Ishikawa (cell line): Measurements from ENCODE around the gene DCC.

ENCODE experiments used
- CEBPB ChIP-seq: IDR thresholded peaks from 2 replicates; pipeline ENCODE4 v1.6.1; 2012
- CREB1 ChIP-seq: IDR thresholded peaks from 2 replicates; pipeline ENCODE4 v1.6.1; 2012; ENCODE audit warnings: low read depth
- EGR1 ChIP-seq: IDR thresholded peaks from 2 replicates; pipeline ENCODE4 v1.6.1; 2012
- EP300 ChIP-seq: IDR thresholded peaks from 2 replicates; pipeline ENCODE4 v1.6.1; 2012; ENCODE audit warnings: borderline replicate concordance
- FOXM1 ChIP-seq: IDR thresholded peaks from 2 replicates; pipeline ENCODE4 v1.6.1; 2012; ENCODE audit warnings: low read depth, borderline replicate concordance
- NFIC ChIP-seq: IDR thresholded peaks from 2 replicates; pipeline ENCODE4 v1.6.1; 2012
- RAD21 ChIP-seq: IDR thresholded peaks from 2 replicates; pipeline ENCODE4 v1.6.1; 2012; ENCODE audit warnings: low read depth
- TAF1 ChIP-seq: IDR thresholded peaks from 2 replicates; pipeline ENCODE4 v1.6.1; 2012; ENCODE audit warnings: low read depth, mild to moderate bottlenecking
- TCF12 ChIP-seq: IDR thresholded peaks from 2 replicates; pipeline ENCODE4 v1.6.1; 2012; ENCODE audit warnings: low read depth
- TEAD4 ChIP-seq: IDR thresholded peaks from 2 replicates; pipeline ENCODE4 v1.6.1; 2012
- USF1 ChIP-seq: IDR thresholded peaks from 2 replicates; pipeline ENCODE4 v1.6.1; 2012
- YY1 ChIP-seq: IDR thresholded peaks from 2 replicates; pipeline ENCODE4 v1.6.1; 2012; ENCODE audit warnings: low read depth
- ZBTB7A ChIP-seq: IDR thresholded peaks from 2 replicates; pipeline ENCODE4 v1.6.1; 2012; ENCODE audit warnings: low read depth
- TF ChIP-seq, protein P1 (sequence below): IDR thresholded peaks from 2 replicates; pipeline ENCODE4 v1.6.1; 2012
- TF ChIP-seq, protein P2 (sequence below): IDR thresholded peaks from 2 replicates; pipeline ENCODE4 v1.6.1; 2012; ENCODE audit warnings: low read depth, mild to moderate bottlenecking

DCC gene

DNA sequence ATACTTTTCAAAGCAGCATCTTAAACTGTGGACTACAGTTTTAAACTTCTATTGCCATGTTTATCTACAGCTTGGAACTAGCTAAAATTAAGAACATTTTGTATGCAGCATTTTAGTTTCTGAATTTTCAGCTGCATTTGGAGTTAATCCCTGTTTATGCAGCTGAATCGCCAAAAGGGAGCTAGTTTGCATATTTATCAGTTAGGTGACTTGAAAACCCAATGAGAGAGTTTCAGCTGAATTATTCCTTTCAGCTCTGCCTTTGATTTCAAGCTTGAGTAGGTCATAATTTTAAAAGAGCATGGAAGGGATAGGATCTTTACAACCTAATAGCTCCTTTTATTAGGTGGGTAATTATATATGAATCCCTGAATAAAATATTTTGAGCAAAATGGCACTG lies 1191.9 kb downstream of the DCC start:
- TF ChIP-seq FOXM1 (no peak), TAF1 (no peak), EGR1 (no peak), EP300 (no peak), TCF12 (no peak), CEBPB (no peak), NFIC (no peak), YY1 (no peak), RAD21 (no peak), USF1 (no peak), CREB1 (no peak)
- TF ChIP-seq, protein P1, sequence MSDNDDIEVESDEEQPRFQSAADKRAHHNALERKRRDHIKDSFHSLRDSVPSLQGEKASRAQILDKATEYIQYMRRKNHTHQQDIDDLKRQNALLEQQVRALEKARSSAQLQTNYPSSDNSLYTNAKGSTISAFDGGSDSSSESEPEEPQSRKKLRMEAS, result no peak
- TF ChIP-seq, protein P2, sequence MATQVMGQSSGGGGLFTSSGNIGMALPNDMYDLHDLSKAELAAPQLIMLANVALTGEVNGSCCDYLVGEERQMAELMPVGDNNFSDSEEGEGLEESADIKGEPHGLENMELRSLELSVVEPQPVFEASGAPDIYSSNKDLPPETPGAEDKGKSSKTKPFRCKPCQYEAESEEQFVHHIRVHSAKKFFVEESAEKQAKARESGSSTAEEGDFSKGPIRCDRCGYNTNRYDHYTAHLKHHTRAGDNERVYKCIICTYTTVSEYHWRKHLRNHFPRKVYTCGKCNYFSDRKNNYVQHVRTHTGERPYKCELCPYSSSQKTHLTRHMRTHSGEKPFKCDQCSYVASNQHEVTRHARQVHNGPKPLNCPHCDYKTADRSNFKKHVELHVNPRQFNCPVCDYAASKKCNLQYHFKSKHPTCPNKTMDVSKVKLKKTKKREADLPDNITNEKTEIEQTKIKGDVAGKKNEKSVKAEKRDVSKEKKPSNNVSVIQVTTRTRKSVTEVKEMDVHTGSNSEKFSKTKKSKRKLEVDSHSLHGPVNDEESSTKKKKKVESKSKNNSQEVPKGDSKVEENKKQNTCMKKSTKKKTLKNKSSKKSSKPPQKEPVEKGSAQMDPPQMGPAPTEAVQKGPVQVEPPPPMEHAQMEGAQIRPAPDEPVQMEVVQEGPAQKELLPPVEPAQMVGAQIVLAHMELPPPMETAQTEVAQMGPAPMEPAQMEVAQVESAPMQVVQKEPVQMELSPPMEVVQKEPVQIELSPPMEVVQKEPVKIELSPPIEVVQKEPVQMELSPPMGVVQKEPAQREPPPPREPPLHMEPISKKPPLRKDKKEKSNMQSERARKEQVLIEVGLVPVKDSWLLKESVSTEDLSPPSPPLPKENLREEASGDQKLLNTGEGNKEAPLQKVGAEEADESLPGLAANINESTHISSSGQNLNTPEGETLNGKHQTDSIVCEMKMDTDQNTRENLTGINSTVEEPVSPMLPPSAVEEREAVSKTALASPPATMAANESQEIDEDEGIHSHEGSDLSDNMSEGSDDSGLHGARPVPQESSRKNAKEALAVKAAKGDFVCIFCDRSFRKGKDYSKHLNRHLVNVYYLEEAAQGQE, result no peak

GRCh38 chr18:53534203-53534602 lies 1194.2 kb downstream of the DCC start:
- no peak for TF ChIP-seq CREB1
- TF ChIP-seq EGR1, result no peak
- TF ChIP-seq USF1, result no peak
- TF ChIP-seq NFIC, result no peak
- TF ChIP-seq, protein P1, result no peak
- TF ChIP-seq TAF1, result no peak
- TF ChIP-seq RAD21, result no peak
- no peak for TF ChIP-seq YY1
- TF ChIP-seq EP300, result no peak
- no peak for TF ChIP-seq TEAD4
- no peak for TF ChIP-seq CEBPB
- TF ChIP-seq, protein P2, result no peak
- no peak for TF ChIP-seq TCF12
- no peak for TF ChIP-seq FOXM1
- no peak for TF ChIP-seq ZBTB7A

GRCh38 chr18:53534695-53535094 lies 1194.7 kb downstream of the DCC start:
- TF ChIP-seq FOXM1 (no peak), CEBPB (no peak), ZBTB7A (no peak), NFIC (no peak), CREB1 (no peak), TCF12 (no peak), TAF1 (no peak), YY1 (no peak), EP300 (no peak)
- TF ChIP-seq, protein P1, result no peak

GRCh38 chr18:53536908-53537307 lies 1196.9 kb downstream of the DCC start:
- TF ChIP-seq ZBTB7A (no peak), FOXM1 (no peak), YY1 (no peak), RAD21 (no peak)
- TF ChIP-seq, protein P1, result no peak
- TF ChIP-seq, protein P2, result no peak
